DOHH2 (cell line): Measurements from ENCODE around the gene EEFSEC.

Source experiments
- H3F3A ChIP-seq: fragments of 200-600 bp; sonication (generic), shearing (Covaris generic); 2 replicates; pipeline ENCODE4 v1.6.0; 2016; ENCODE audit warnings: antibody characterized with exemption, mild to moderate bottlenecking; ENCODE audit not compliant: control insufficient read depth, insufficient read depth
- H3K27ac ChIP-seq: fragments of 200-600 bp; sonication (generic); 2 replicates; pipeline ENCODE4 v1.5.1; 2014; ENCODE audit warnings: low read depth, mild to moderate bottlenecking, low read length, moderate library complexity
- H3K27me3 ChIP-seq: fragments of 200-600 bp; sonication (generic); 2 replicates; pipeline ENCODE4 v1.6.1; 2014; ENCODE audit warnings: mild to moderate bottlenecking, low read length, mixed read lengths; ENCODE audit not compliant: control insufficient read depth
- H3K36me3 ChIP-seq: fragments of 200-600 bp; sonication (generic); 2 replicates; pipeline ENCODE4 v1.6.1; 2014; ENCODE audit warnings: mild to moderate bottlenecking, low read length, moderate library complexity, mixed read lengths; ENCODE audit not compliant: control insufficient read depth
- H3K4me1 ChIP-seq: fragments of 200-600 bp; sonication (generic); 2 replicates; pipeline ENCODE4 v1.6.1; 2014; ENCODE audit warnings: mild to moderate bottlenecking, low read length, mixed read lengths; ENCODE audit not compliant: control insufficient read depth
- H3K4me2 ChIP-seq: fragments of 200-600 bp; sonication (generic); 2 replicates; pipeline ENCODE4 v1.6.0; 2014; ENCODE audit warnings: mild to moderate bottlenecking, low read length, moderate library complexity
- H3K4me3 ChIP-seq: fragments of 200-600 bp; sonication (generic); 2 replicates; pipeline ENCODE4 v1.5.1; 2014; ENCODE audit warnings: mild to moderate bottlenecking, low read length, mixed read lengths
- H3K79me2 ChIP-seq: fragments of 200-600 bp; sonication (generic); 2 replicates; pipeline ENCODE4 v1.6.1; 2014; ENCODE audit warnings: mild to moderate bottlenecking, low read length, mixed read lengths; ENCODE audit not compliant: control insufficient read depth
- H3K9me2 ChIP-seq: fragments of 200-600 bp; sonication (generic); replicated peaks from 2 replicates; pipeline ENCODE4 v1.6.1; 2014; ENCODE audit warnings: mild to moderate bottlenecking, low read length, mixed read lengths; ENCODE audit not compliant: control insufficient read depth
- H3K9me3 ChIP-seq: fragments of 200-600 bp; sonication (generic); 2 replicates; pipeline ENCODE4 v1.6.1; 2014; ENCODE audit warnings: antibody characterized with exemption, low read length, mixed read lengths; ENCODE audit not compliant: control insufficient read depth, insufficient read depth
- H4K20me1 ChIP-seq: fragments of 200-600 bp; sonication (generic); 2 replicates; pipeline ENCODE4 v1.6.0; 2014; ENCODE audit warnings: low read depth, mild to moderate bottlenecking, antibody characterized with exemption, low read length, moderate library complexity; ENCODE audit not compliant: control insufficient read depth, insufficient read depth
- CTCF ChIP-seq: fragments of 200-600 bp; sonication (generic); IDR thresholded peaks from one replicate; pipeline ENCODE4 v1.5.1; 2014; ENCODE audit warnings: antibody characterized with exemption, mild to moderate bottlenecking, low read depth, low read length; ENCODE audit not compliant: poor library complexity, severe bottlenecking
- EZH2phosphoT487 ChIP-seq: fragments of 200-600 bp; sonication (generic); IDR thresholded peaks from 2 replicates; pipeline ENCODE4 v1.6.1; 2017; ENCODE audit warnings: borderline replicate concordance, mild to moderate bottlenecking, antibody characterized with exemption, low read length, moderate library complexity, mixed read lengths

EEFSEC gene

GRCh38 chr3:128383316-128384235 lies 230.3 kb downstream of the EEFSEC start:
- no peaks in the 10 kb centered on the region for H3F3A ChIP-seq
- no peaks in the 10 kb centered on the region for H3K9me3 ChIP-seq
- no peak overlapping the region for H3K27ac ChIP-seq
- H3K9me2 ChIP-seq = no peaks in the 10 kb centered on the region
- H3K36me3 ChIP-seq = no peaks in the 10 kb centered on the region
- no peak overlapping the region for H3K4me3 ChIP-seq
- TF ChIP-seq EZH2phosphoT487 (no peak), CTCF (no peak)
- H4K20me1 ChIP-seq = no peaks in the 10 kb centered on the region
- no peaks in the 10 kb centered on the region for H3K79me2 ChIP-seq
- no peak overlapping the region for H3K4me2 ChIP-seq
- no peaks in the 10 kb centered on the region for H3K4me1 ChIP-seq
- H3K27me3 ChIP-seq = no peaks in the 10 kb centered on the region

GRCh38 chr3:128385080-128385832 lies 232.0 kb downstream of the EEFSEC start:
- Histone ChIP-seq H3K9me3 (no peaks in the 10 kb centered on the region), H3K27me3 (no peaks in the 10 kb centered on the region), H3K27ac (no peak overlapping the region), H3K4me1 (no peaks in the 10 kb centered on the region), H3K4me3 (no peak overlapping the region), H3K79me2 (no peaks in the 10 kb centered on the region), H3K9me2 (no peaks in the 10 kb centered on the region), H3F3A (no peaks in the 10 kb centered on the region), H4K20me1 (no peaks in the 10 kb centered on the region), H3K4me2 (no peak overlapping the region), H3K36me3 (no peaks in the 10 kb centered on the region)
- TF ChIP-seq EZH2phosphoT487 = no peak
- no peak for TF ChIP-seq CTCF

GRCh38 chr3:128388932-128389331 lies 235.7 kb downstream of the EEFSEC start:
- Histone ChIP-seq H4K20me1 (no peaks in the 10 kb centered on the region), H3K4me1 (no peaks in the 10 kb centered on the region), H3K27me3 (no peaks in the 10 kb centered on the region), H3K4me2 (no peak overlapping the region), H3K36me3 (no peaks in the 10 kb centered on the region), H3K9me3 (no peaks in the 10 kb centered on the region), H3K27ac (no peak overlapping the region), H3K9me2 (no peaks in the 10 kb centered on the region), H3K79me2 (no peaks in the 10 kb centered on the region), H3F3A (no peaks in the 10 kb centered on the region), H3K4me3 (no peak overlapping the region)
- TF ChIP-seq CTCF (no peak), EZH2phosphoT487 (no peak)
